ENCODE data around the gene RNF224. TPM values are rescaled to one million over a fixed set of nuclear protein-coding genes. Genes with fewer than 3 reads are reported as not detected.

Gene RNF224
- total and polyA plus RNA-seq, 2 of the 13 experiments (the other 11 are each of a cell fraction or from before 2014, with no cell fraction given), result 0.09 TPM; not detected in 1

DNA sequence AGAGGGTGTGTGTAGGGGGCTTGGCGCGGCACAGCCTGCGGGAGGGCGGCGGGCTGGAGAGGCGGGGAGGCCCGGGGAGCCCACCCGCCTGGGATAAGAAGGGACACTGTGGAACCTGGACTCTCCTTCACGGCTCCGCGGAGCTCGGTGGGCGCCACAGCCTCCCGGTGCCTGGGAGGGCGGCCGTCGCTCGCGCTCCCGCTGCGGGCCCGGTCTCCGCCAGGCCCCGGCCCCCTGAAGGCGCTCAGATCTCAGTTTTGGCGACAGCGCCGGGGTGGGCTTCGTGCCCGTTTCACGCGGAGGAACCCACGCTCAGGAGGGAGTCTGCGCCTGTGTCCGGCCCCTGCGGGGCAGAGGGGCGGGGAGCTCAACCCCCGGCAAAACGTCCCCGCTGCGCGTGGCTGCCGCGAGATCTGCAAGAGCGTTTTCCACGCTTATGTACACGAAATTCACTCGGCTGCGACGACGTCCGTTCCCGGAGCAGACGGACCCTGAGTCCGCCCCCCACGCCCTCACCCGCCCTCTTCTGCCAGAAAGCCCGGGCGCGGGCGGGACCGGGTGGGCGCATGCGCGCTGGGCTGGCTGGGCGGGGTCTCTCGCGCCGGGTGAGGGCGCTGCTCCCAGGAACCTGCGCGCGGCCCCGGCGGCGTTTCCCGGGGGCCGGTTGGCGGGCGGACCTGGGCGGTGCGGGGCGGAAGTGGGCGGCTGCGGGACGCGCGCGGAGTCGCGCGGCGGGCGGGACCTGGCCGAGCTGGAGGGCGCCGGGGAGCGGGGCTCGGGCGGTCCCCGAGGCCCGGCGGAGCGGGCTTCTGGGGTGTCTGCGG lies 27.5 kb downstream of the RNF224 start, which contains the start of gene NELFB (continued):
- TF ChIP-seq ZNF547 (CRISPR knock-in tag; IDR thresholded peaks at IDR 0.05) (no peak; the same call in 1 of the 2 replicates), YEATS4 (CRISPR knock-in tag; IDR thresholded peaks at IDR 0.05; ENCODE audit: borderline replicate concordance) (0 out of 2 replicates have a peak, but pooled peaks have one; percentile 69), RXRA (CRISPR knock-in tag; IDR thresholded peaks at IDR 0.05) (peak; percentile 11; the same call in 1 of the 2 replicates), KLF11 (CRISPR knock-in tag; IDR thresholded peaks at IDR 0.05) (no peak), THAP11 (CRISPR knock-in tag; IDR thresholded peaks at IDR 0.05) (peak; percentile 88), SMARCC2 (IDR thresholded peaks at IDR 0.05) (no peak), HNRNPL (IDR thresholded peaks at IDR 0.05; ENCODE audit: low read depth, low read length) (no peak), POLR2AphosphoS2 (IDR thresholded peaks at IDR 0.05; ENCODE audit: low read depth, low read length) (no peak), ZBTB38 (CRISPR knock-in tag; IDR thresholded peaks at IDR 0.05) (no peak), ZNF34 (CRISPR knock-in tag; IDR thresholded peaks at IDR 0.05; ENCODE audit: borderline replicate concordance) (no peak), WIZ (CRISPR knock-in tag; IDR thresholded peaks at IDR 0.05) (no peak), JUNB (CRISPR knock-in tag; IDR thresholded peaks at IDR 0.05; ENCODE audit: borderline replicate concordance) (no peak), ZNF337 (CRISPR knock-in tag; IDR thresholded peaks at IDR 0.05; ENCODE audit: borderline replicate concordance, low read depth) (no peak), ARHGAP35 (CRISPR knock-in tag; IDR thresholded peaks at IDR 0.05; ENCODE audit: borderline replicate concordance) (peak; percentile 50; the same call in 1 of the 2 replicates), CENPX (CRISPR knock-in tag; IDR thresholded peaks at IDR 0.05) (no peak), PPARG (CRISPR knock-in tag; conservative IDR thresholded peaks at IDR 0.05) (0 out of 2 replicates have a peak, but pooled peaks have one; percentile 47)
- TF ChIP-seq, protein P1, sequence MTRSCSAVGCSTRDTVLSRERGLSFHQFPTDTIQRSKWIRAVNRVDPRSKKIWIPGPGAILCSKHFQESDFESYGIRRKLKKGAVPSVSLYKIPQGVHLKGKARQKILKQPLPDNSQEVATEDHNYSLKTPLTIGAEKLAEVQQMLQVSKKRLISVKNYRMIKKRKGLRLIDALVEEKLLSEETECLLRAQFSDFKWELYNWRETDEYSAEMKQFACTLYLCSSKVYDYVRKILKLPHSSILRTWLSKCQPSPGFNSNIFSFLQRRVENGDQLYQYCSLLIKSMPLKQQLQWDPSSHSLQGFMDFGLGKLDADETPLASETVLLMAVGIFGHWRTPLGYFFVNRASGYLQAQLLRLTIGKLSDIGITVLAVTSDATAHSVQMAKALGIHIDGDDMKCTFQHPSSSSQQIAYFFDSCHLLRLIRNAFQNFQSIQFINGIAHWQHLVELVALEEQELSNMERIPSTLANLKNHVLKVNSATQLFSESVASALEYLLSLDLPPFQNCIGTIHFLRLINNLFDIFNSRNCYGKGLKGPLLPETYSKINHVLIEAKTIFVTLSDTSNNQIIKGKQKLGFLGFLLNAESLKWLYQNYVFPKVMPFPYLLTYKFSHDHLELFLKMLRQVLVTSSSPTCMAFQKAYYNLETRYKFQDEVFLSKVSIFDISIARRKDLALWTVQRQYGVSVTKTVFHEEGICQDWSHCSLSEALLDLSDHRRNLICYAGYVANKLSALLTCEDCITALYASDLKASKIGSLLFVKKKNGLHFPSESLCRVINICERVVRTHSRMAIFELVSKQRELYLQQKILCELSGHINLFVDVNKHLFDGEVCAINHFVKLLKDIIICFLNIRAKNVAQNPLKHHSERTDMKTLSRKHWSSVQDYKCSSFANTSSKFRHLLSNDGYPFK (CRISPR knock-in tag; IDR thresholded peaks at IDR 0.05; ENCODE audit: borderline replicate concordance), result no peak
- TF ChIP-seq, protein P2, sequence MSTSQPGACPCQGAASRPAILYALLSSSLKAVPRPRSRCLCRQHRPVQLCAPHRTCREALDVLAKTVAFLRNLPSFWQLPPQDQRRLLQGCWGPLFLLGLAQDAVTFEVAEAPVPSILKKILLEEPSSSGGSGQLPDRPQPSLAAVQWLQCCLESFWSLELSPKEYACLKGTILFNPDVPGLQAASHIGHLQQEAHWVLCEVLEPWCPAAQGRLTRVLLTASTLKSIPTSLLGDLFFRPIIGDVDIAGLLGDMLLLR (CRISPR knock-in tag; IDR thresholded peaks at IDR 0.05), result no peak
- TF ChIP-seq, protein P3, sequence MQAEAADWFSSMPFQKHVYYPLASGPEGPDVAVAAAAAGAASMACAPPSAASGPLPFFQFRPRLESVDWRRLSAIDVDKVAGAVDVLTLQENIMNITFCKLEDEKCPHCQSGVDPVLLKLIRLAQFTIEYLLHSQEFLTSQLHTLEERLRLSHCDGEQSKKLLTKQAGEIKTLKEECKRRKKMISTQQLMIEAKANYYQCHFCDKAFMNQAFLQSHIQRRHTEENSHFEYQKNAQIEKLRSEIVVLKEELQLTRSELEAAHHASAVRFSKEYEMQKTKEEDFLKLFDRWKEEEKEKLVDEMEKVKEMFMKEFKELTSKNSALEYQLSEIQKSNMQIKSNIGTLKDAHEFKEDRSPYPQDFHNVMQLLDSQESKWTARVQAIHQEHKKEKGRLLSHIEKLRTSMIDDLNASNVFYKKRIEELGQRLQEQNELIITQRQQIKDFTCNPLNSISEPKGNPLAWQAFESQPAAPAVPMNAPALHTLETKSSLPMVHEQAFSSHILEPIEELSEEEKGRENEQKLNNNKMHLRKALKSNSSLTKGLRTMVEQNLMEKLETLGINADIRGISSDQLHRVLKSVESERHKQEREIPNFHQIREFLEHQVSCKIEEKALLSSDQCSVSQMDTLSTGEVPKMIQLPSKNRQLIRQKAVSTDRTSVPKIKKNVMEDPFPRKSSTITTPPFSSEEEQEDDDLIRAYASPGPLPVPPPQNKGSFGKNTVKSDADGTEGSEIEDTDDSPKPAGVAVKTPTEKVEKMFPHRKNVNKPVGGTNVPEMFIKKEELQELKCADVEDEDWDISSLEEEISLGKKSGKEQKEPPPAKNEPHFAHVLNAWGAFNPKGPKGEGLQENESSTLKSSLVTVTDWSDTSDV (CRISPR knock-in tag; IDR thresholded peaks at IDR 0.05), result 0 out of 2 replicates have a peak, but pooled peaks have one; percentile 27
- TF ChIP-seq, protein P4, sequence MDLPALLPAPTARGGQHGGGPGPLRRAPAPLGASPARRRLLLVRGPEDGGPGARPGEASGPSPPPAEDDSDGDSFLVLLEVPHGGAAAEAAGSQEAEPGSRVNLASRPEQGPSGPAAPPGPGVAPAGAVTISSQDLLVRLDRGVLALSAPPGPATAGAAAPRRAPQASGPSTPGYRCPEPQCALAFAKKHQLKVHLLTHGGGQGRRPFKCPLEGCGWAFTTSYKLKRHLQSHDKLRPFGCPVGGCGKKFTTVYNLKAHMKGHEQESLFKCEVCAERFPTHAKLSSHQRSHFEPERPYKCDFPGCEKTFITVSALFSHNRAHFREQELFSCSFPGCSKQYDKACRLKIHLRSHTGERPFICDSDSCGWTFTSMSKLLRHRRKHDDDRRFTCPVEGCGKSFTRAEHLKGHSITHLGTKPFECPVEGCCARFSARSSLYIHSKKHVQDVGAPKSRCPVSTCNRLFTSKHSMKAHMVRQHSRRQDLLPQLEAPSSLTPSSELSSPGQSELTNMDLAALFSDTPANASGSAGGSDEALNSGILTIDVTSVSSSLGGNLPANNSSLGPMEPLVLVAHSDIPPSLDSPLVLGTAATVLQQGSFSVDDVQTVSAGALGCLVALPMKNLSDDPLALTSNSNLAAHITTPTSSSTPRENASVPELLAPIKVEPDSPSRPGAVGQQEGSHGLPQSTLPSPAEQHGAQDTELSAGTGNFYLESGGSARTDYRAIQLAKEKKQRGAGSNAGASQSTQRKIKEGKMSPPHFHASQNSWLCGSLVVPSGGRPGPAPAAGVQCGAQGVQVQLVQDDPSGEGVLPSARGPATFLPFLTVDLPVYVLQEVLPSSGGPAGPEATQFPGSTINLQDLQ (CRISPR knock-in tag; IDR thresholded peaks at IDR 0.05), result 0 out of 2 replicates have a peak, but pooled peaks have one; percentile 32
